PC-3 (cell line): ENCODE measurements around the gene ERMARD.

Experiments
- EZH2 ChIP-seq: fragments of 300-600 bp; sonication (generic); IDR thresholded peaks from one replicate; pipeline ENCODE4 v1.6.1; 2017; ENCODE audit warnings: antibody characterized with exemption, mild to moderate bottlenecking, low read length; ENCODE audit not compliant: unreplicated experiment
- EZH2phosphoT487 ChIP-seq: fragments of 300-600 bp; sonication (generic); IDR thresholded peaks from 2 replicates; pipeline ENCODE4 v1.6.1; 2018; ENCODE audit warnings: mild to moderate bottlenecking, antibody characterized with exemption, low read length, borderline replicate concordance
- TF ChIP-seq, protein P1 (sequence below): fragments of 300-600 bp; sonication (generic); conservative IDR thresholded peaks from 2 replicates; pipeline ENCODE4 v1.5.1; 2017; ENCODE audit warnings: antibody characterized with exemption, low read depth, mild to moderate bottlenecking, low read length

- TF ChIP-seq, protein P1, sequence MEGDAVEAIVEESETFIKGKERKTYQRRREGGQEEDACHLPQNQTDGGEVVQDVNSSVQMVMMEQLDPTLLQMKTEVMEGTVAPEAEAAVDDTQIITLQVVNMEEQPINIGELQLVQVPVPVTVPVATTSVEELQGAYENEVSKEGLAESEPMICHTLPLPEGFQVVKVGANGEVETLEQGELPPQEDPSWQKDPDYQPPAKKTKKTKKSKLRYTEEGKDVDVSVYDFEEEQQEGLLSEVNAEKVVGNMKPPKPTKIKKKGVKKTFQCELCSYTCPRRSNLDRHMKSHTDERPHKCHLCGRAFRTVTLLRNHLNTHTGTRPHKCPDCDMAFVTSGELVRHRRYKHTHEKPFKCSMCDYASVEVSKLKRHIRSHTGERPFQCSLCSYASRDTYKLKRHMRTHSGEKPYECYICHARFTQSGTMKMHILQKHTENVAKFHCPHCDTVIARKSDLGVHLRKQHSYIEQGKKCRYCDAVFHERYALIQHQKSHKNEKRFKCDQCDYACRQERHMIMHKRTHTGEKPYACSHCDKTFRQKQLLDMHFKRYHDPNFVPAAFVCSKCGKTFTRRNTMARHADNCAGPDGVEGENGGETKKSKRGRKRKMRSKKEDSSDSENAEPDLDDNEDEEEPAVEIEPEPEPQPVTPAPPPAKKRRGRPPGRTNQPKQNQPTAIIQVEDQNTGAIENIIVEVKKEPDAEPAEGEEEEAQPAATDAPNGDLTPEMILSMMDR, result no peak
- TF ChIP-seq EZH2, result no peak
- no peak for TF ChIP-seq EZH2phosphoT487
Observed at GRCh38 chr6:169812257-169812644, 60.8 kb downstream of the ERMARD start.
